Hindlimb muscle (tissue), 1 donor: ENCODE measurements around the gene TGFB3. TPM values are rescaled to one million over a fixed set of nuclear protein-coding genes. Genes with fewer than 3 reads are reported as not detected.
"Not testable (repeated sequence)": the region's sequence is repeated elsewhere in the genome, so short reads cannot be mapped to it uniquely, and the experiment has no call there.

Source experiments
- DNase-seq: peaks from one replicate; pipeline ENCODE4 v3.0.0-alpha.2; 2013
- polyA plus RNA-seq: library from polyadenylated mRNA; unstranded; fragments of 120-200 nt; gene quantifications from one replicate; pipeline ENCODE4 v1.2.1, GENCODE V29; 2013; ENCODE audit not compliant: insufficient read length

Gene TGFB3
- polyA plus RNA-seq, 1 donor, result 86.8 TPM

- DNase-seq, result no peak
Measured at GRCh38 chr14:75946785-75947184, 35.0 kb downstream of the TGFB3 start.

DNA sequence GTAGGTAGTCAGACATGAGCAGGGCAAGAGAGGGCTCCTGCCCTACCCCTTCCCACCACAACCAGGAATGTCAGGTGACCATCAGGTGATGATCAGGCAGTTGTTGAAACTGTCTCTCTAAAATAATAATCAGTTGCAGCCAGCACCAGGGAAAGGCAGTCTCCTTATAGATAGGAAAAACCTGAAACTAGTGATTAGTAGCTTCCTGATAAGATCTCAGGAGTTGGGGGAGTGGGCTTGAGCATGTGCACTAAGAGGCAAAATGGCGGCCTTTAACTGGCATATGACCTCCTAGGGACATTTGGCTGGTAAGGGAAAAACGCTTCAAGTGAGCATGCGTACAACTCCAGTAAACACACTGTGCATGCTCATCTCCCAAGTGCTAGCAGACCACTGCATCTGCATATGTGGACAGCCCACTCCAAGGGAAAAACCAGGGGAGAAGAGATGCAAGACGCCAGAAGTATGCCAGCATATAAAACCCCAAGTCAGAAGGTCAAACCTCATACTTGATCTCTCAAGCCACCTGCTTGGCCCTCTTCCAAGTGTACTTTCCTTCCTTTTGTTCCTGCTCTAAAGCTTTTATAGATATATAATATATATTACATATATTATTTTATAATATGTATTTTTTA is 37.1 kb downstream of the TGFB3 start:
- DNase-seq, result no peak

GRCh38 chr14:75941030-75941429 is 40.8 kb downstream of the TGFB3 start:
- no peak for DNase-seq

GRCh38 chr14:75939200-75939599 is 42.6 kb downstream of the TGFB3 start:
- no peak for DNase-seq

- DNase-seq, result no peak
Measured at GRCh38 chr14:75934998-75935628, 46.7 kb downstream of the TGFB3 start.

- DNase-seq, result no peak
Measured at GRCh38 chr14:75933712-75934296, 48.0 kb downstream of the TGFB3 start.

DNA sequence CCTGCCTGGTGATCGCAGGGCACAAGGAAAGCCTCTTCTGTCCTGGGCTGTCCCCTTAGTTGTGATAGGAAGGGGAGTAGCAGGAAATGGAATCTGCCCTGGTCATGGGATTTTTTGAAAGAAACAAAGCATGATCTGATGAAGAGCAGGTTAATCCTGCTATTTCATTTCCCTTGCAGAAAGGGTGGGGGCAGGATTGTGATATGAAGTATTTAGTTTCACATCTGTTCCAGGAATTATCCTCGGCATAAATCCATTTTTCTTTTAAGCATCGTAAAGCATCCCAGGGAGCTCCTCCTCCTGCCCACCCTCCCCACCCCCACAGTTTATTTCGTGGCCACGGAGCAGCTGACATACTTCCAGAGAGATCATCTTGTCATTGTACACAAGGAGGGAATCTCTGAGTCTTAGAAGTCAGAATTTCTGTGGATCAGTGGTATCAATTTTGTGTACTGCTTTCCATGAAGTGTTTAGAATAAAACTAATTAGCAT is 53.1 kb downstream of the TGFB3 start:
- peak; percentile 72 for DNase-seq

GRCh38 chr14:75927564-75928087 is 54.2 kb downstream of the TGFB3 start:
- DNase-seq, result no peak

DNA sequence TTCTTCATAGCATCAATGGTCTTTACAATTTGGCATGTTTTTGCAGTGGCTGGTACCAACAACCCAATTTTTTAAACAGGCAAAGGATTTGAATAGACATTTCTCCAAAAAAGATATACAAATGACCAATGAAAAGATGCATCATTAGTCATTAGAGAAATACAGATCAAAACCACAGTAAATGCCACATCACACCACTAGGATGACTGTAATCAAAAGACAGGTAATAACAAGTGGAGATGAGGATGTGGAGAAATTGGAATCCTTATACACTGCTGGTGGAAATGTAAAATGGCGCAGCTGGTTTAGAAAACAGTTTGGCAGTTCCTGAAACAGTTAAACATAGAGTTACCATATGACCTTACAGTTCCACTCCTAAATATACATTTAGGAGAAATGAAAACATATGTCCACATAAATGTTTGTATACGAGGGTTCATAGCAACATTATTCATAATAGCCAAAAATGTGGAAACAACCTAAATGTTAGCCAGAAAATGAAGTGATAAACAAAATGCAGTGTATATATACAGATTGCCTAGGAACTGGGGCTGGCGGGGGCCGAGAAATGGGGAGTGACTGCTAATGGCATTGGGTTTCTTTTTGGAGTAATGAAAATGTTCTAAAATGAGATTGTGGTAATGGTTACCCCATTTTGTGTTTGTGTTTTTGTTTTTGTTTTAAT is 55.2 kb downstream of the TGFB3 start:
- no peak for DNase-seq

- DNase-seq, result not testable (repeated sequence)
Measured at GRCh38 chr14:75925141-75925840, 56.5 kb downstream of the TGFB3 start.

DNA sequence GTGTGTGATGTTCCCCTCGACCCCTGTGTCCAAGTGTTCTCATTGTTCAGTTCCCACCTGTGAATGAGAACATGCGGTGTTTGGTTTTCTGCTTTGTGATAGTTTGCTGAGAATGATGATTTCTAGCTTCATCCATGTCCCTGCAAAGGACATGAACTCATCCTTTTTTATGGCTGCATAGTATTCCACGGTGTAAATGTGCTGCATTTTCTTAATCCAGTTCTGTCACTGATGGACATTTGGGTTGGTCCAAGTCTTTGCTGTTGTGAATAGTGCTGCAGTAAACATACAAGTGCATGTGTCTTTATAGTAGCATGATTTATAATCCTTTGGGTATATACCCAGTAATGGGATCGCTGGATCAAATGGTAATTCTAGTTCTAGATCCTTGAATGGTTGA is 61.4 kb downstream of the TGFB3 start:
- not testable (repeated sequence) for DNase-seq

DNA sequence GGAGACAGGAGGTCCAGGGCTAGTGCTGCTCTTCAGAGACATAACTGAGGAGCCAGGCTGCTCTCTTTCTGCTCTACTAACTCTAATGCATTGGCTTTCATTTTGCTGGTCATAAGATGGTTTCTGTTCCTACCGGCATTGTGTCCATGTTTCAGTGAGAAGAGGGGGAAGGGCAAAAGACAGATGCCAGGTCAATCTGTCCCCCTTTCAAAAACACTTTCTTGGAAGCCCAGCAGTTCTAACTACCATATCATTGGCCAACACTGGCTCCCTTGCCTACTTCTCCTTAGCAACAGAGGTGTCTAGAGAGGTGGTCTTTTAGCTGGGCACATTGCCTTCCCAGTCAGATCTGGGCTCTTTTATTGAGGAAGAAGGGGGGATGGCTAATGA is 63.9 kb downstream of the TGFB3 start:
- no peak for DNase-seq

DNA sequence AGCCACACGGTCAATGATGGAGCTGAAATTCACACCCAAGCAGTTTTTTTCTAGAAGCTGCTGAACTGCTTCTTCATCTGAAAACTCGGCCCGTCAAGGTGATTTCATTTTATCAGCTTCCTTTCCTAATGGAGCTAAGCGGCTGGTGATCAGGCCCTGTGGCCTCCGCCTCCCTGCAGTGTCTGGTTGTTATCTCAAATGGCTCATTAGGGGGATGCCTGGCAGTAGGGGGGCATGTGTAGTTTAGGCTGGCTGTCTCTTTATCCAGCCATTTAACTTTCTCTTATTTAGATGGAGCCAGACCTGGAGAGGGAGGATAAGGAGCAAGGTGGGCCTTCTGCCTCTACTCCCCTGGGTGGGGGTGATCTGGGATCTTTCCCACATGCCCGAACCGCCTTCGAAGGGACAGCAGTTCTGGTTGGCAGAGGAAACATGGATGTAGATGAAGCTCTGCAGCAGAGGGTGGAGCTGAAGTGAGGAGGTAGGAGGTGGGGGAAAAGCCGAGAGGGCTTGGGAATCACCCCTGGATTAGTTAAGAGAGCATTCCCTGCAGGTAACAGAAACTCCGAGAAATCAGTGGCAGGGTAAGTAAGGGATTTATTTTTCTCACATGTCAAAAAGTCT is 64.4 kb downstream of the TGFB3 start:
- DNase-seq, result no peak

GRCh38 chr14:75915045-75915444 is 66.8 kb downstream of the TGFB3 start:
- no peak for DNase-seq

- no peak for DNase-seq
Measured at GRCh38 chr14:75913183-75913582, 68.6 kb downstream of the TGFB3 start.

GRCh38 chr14:75911883-75912282 is 69.9 kb downstream of the TGFB3 start:
- peak; percentile 76 for DNase-seq

- DNase-seq, result no peak
Measured at GRCh38 chr14:75910048-75910447, 71.7 kb downstream of the TGFB3 start.

- DNase-seq, result no peak
Measured at GRCh38 chr14:75909630-75910029, 72.2 kb downstream of the TGFB3 start.
